ENCODE results near the gene HECTD4.
"Not testable (repeated sequence)": the region's sequence is repeated elsewhere in the genome, so short reads cannot be mapped to it uniquely, and the experiment has no call there.

HECTD4 gene, protein sequence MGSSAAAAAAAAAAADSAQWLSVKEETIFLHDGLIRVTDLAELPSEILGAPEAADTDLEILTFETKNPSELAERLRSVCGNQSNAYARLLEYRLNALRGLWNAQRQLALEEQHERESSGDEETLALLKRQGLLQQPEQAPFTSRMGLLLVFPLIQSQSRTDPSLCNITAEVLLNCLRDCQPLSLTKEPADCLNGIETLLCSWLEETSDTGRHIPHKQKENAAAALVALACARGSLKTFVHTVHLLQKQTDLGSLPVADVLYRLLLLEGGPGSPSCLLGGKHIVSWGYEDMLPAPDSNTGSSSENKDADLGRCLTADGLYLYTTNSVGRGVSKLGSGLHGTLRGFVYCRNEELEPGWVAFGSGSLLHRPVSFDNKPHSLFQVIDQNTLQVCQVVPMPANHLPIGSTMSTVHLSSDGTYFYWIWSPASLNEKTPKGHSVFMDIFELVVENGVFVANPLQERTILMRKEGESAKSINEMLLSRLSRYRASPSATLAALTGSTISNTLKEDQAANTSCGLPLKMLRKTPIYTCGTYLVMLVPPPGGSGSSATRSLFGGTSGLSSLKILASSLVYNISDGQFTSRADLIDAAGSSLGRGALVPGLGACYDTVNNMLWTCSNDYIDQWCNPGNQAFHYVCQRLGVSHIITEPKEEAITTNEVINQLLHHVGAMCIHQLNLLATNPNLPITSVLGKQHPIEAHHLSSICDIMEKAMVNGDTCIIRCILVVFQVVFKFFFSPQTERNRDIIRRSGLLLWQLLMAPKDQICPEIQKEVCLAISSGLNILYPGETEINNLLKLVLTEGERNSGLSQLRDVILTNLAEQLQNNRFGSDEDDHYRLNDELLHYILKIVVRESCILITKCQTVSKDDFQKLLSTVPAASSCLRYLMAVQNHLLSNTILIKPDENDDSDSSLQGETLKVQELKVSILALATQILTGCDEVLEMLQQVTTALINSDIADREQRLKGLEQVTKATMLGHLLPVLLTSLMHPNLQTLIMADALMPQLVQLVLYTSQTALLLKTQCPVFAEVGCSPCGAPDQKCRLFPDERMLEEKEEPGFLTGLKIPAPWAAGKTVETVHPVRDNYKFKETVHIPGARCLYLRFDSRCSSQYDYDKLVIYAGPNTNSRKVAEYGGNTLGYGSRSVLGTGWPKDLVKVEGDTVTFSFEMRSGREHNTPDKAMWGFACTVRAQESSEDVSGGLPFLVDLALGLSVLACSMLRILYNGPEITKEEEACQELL (N-terminal part only)

GRCh38 chr12:112381883-112382796 is at the start of gene HECTD4:
TSS of gene HECTD4 (minus strand) at chr12:112382431. CDS start at chr12:112382128, 303 bp downstream.
- DNase-seq (ENCODE audit: low spot score), result peak; percentile 88

DNA sequence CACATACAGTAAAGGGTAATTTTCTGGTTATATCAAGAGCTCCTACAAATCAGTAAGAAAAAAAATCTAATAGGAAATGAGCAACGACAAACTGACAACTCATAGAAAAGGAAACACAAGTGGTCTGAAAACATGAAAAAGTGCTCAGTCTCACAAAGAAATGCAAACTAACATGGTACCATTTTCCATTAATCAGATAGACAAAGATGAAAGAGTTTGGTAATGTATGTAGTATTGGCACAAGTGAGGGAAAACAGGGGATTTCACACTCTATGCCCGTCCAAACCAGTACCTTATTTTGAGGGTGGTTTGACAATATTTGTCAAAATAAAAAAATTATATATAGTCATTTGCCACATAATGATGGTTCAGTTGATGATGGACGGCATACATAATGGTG is 49.7 kb upstream of the HECTD4 start:
- DNase-seq (ENCODE audit: low spot score), result no peak

GRCh38 chr12:112430929-112431328 is 48.7 kb upstream of the HECTD4 start:
- no peak for DNase-seq (ENCODE audit: low spot score)

GRCh38 chr12:112427760-112428159 is 45.5 kb upstream of the HECTD4 start:
- no peak for DNase-seq (ENCODE audit: low spot score)

- DNase-seq (ENCODE audit: low spot score), result no peak
Measured at GRCh38 chr12:112425582-112426382, 43.6 kb upstream of the HECTD4 start.

GRCh38 chr12:112424126-112424525 is 41.9 kb upstream of the HECTD4 start:
- DNase-seq (ENCODE audit: low spot score), result no peak

DNA sequence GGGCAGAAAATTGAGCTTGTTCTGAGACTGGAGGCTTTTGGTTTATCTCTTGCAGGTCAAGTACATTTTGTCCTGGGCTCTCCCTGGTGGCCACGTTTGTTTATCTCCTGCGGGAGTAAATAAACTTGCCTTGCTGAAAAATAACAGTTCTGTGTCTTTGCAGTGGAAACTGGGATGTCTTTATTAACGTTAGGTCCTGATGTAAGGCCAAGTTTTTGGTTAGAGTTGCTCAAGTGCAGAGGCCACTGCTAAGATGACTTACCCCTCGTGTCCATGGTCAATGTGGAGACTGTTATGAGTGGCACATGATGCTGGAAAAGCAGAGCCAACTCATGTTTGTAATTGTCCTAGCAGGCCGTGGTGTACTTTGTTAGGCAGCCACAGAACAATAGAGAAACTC is 40.3 kb upstream of the HECTD4 start:
- DNase-seq (ENCODE audit: low spot score), result no peak

GRCh38 chr12:112421363-112421762 is 39.1 kb upstream of the HECTD4 start:
- no peak for DNase-seq (ENCODE audit: low spot score)

DNA sequence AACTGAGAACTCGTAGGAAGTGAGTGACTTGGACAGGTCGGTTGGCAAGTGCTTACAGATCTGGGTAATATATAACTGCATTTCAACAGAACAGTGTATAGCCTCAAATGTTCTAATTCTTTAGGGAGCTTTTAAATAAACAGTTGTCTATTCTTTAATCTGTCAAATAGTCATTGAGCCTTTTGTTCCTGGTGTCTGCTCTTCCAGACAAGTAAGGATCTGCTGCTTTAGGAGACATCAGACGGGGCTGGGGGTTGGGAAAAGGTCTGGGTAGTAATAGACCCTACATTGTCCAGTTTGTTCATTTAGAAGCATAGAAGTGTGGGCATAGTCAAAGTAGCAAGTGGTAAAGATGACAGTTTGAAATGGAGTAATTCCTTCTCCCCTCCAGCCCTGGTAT is 38.5 kb upstream of the HECTD4 start:
- no peak for DNase-seq (ENCODE audit: low spot score)

- no peak for DNase-seq (ENCODE audit: low spot score)
Measured at GRCh38 chr12:112419297-112420133, 37.3 kb upstream of the HECTD4 start.

DNA sequence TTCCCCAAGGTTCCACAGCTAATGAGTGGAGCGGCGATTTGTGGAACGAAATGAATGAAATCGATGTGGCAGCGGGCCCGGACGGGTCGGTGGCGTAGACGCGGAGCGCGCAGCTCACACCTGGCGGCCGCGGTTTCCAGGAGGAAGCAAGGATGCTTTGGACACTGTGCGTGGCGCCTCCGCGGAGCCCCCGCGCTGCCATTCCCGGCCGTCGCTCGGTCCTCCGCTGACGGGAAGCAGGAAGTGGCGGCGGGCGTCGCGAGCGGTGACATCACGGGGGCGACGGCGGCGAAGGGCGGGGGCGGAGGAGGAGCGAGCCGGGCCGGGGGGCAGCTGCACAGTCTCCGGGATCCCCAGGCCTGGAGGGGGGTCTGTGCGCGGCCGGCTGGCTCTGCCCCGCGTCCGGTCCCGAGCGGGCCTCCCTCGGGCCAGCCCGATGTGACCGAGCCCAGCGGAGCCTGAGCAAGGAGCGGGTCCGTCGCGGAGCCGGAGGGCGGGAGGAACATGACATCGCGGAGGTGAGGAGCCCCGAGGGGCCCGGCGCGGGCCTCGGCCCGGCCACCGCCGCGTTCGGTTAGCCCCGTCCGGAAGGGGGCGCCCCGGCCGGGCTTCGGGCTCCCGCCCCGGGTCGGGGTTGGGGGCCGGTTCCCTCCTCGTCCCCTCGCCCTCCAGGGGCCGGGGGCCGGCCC is 36.5 kb upstream of the HECTD4 start, which contains the start of gene PTPN11:
Gene PTPN11, plus strand, starts transcription at position 340 of the 689 bp plus-strand sequence. Its CDS starts 165 bp downstream, at position 505.
- peak; percentile 82 for DNase-seq (ENCODE audit: low spot score)

DNA sequence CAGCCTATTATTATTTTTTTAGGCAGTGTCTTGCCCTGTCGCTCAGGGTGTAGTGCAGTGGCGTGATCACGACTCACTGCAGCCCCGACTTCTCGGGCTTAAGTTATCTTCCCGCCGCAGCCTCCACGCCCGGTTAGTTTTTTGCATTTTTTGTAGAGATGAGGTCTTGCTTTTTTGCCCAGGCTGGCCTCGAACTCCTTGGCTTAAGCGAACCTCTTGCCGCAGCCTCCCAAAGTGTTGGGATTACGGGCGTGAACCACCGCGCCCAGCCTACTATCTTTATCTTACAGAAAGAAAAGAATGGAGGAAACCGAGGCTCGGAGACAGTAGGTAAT is 36.0 kb upstream of the HECTD4 start:
- no peak for DNase-seq (ENCODE audit: low spot score)

DNA sequence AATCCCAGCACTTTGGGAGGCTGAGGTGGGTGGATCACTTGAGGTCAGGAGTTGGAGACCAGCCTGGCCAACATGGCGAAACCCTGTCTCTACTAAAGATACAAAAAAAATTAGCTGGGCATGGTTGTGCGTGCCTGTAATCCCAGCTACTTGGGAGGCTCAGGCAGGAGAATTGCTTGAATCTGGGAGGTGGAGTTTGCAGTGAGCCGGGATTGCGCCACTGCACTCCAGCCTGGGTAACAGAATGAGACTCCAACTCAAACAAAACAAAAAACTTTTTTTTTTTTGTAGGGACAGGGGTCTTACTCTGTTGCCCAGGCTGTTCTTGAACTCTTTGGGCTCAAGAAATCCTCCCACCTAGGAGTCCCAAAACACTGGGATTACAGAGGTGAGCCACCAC is 33.2 kb upstream of the HECTD4 start:
- DNase-seq (ENCODE audit: low spot score), result not testable (repeated sequence)

DNA sequence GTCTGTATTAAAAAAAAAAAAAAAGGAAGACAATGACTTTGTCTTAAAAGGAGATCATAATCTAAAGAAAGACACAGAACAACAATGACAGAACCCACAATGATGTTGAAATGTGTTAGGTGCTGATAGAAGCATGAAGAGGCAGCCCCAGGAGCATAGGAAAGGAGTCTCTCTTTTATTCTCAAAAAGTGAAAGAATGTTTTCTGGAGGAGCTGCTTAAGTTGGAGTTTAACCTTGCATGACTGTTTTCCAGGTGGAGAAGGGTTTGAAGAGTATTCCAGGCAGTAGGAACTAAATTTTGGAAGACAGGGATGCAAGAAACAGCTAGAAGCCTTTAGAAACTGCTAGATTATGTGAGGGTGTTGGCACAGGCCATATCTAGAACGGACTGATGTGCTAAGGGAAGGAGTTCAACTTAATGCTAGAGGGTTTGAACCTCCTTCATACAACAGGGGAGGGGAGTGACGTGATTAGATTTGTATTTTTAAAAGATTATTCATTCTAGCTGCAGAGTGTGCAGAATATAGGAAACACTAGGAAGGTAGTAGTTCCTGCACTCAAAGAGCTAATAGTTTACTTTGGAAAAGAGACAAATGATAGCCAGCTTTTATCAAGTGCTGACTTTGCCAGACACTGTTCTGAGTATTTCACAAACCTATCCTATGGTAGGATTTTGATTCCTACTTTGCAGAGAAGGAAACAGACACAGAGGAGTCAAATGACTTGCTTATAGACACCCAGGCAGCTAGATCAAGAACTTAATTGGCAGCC is 31.8 kb upstream of the HECTD4 start:
- DNase-seq (ENCODE audit: low spot score), result no peak

DNA sequence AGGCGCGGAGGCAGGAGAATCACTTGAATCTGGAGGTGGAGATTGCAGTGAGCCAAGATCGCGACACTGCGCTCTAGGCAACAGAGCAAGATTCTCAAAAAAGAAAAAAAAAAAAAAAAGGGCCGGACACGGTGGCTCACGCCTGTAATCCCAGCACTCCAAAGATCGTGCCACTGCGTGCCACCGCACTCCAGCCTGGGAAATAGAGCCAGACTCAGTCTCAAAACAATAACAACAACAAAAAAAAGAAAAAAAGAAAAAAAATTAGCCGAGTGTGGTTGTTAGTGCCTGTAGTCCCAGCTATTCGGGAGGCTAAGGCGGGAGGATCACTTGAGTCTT is 27.6 kb upstream of the HECTD4 start:
- DNase-seq (ENCODE audit: low spot score), result no peak

DNA sequence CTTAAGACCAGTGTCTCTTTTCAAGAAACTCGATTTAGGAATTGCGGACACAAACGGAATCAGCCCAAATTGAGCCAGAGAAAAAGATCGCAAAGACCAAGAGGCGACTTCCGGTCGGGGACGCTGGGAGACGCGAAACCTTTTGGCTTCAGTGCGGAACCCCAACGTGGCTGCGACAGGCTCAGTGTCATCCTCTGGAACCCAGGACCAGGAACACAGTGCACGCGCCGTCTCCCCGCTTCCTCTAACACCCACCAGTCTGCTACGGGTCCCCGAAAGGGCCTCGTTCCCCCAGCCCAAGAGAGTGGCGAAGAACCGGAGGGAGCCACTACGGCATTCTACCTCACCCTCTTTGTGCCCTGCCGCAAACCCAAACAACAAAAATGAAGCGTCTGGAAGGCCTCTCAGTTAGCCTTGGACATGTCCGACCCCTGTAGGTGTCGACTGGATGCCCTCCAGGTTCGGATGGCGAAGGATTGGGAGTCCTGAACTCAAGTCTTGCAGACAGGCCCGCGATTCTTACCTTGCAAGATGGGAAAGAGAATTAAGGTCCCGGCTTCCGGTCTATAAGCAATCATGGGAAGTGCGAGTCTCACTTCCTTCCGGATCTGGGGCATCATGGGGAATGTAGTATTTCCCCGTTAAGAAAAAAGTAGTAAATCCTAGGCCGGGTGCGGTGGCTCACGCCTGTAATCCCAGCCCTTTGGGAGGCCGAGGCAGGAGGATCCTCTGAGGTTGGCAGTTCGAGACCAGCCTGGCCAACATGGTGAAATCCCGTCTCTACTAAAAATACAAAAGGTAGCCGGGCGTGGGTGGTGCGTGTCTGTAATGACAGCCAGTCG is 27.1 kb upstream of the HECTD4 start, which contains the start of gene RPL6:
Gene RPL6, minus strand, starts transcription at position 542 of the 842 bp plus-strand sequence. CDS start 949 bp downstream, outside the sequence.
- DNase-seq (ENCODE audit: low spot score), result peak; percentile 85

DNA sequence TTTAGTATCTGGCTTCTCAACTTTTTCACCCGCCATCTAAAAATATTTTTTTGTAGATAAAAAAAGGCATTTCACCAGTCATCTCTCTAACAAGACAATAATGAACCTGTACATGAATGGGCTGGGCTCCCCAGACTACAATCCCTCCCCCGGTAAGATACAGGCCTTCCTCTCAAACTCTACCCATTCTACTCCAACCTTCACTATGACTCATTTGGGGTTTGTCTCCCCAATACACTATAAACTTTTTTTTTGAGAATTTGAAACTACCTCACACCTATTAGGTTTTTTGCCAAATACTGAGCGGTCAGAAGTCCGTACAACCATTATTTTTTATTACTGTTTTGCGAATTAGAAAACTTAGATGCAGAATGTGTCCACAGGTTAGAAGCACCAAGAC is 26.4 kb upstream of the HECTD4 start:
- DNase-seq (ENCODE audit: low spot score), result peak; percentile 21
